Neural progenitor cell (in vitro differentiated cells): Measurements from ENCODE around the gene COTL1. TPM values are rescaled to one million over a fixed set of nuclear protein-coding genes. Genes with fewer than 3 reads are reported as not detected.

Experiments used
- DNase-seq: peaks from one replicate; pipeline ENCODE4 v3.0.0-alpha.2; 2016; ENCODE audit warnings: low spot score
- H2AFZ ChIP-seq: fragments of 200-600 bp; sonication (generic); replicated peaks from 2 replicates; pipeline ENCODE4 v1.6.1; 2016; ENCODE audit warnings: antibody characterized with exemption
- H3F3A ChIP-seq: fragments of 200-600 bp; sonication (generic); 2 replicates; pipeline ENCODE4 v1.6.1; 2016; ENCODE audit warnings: antibody characterized with exemption, low read depth
- H3K27ac ChIP-seq: fragments of 200-600 bp; sonication (generic); 2 replicates; pipeline ENCODE4 v1.5.1; 2016; ENCODE audit warnings: mild to moderate bottlenecking
- H3K27me3 ChIP-seq: fragments of 200-600 bp; sonication (generic); 2 replicates; pipeline ENCODE4 v1.6.1; 2016; ENCODE audit warnings: mild to moderate bottlenecking, moderate library complexity
- H3K36me3 ChIP-seq: fragments of 200-600 bp; sonication (generic); 2 replicates; pipeline ENCODE4 v1.5.1; 2016
- H3K4me1 ChIP-seq: fragments of 200-600 bp; sonication (generic); 2 replicates; pipeline ENCODE4 v1.6.1; 2016; ENCODE audit warnings: mixed run types
- H3K4me2 ChIP-seq: fragments of 200-600 bp; sonication (generic); 2 replicates; pipeline ENCODE4 v1.6.1; 2016
- H3K4me3 ChIP-seq: fragments of 200-600 bp; sonication (generic); 2 replicates; pipeline ENCODE4 v1.5.1; 2016
- H3K79me2 ChIP-seq: fragments of 200-600 bp; sonication (generic); 2 replicates; pipeline ENCODE4 v1.6.1; 2016; ENCODE audit warnings: low read depth
- H3K9ac ChIP-seq: fragments of 200-600 bp; sonication (generic); 2 replicates; pipeline ENCODE4 v1.6.1; 2016
- H3K9me3 ChIP-seq: fragments of 200-600 bp; sonication (generic); 2 replicates; pipeline ENCODE4 v1.5.1; 2016; ENCODE audit warnings: low read depth
- H4K20me1 ChIP-seq: fragments of 200-600 bp; sonication (generic); 2 replicates; pipeline ENCODE4 v1.6.1; 2016; ENCODE audit warnings: low read depth
- H3K27ac Mint-ChIP-seq: 3 replicates; pipeline ENCODE4 v1.8.0; 2021; ENCODE audit warnings: mixed read lengths
- H3K27me3 Mint-ChIP-seq: 2 replicates; pipeline ENCODE4 v1.8.0; 2022; ENCODE audit warnings: low read depth, mild to moderate bottlenecking, inconsistent platforms, moderate library complexity, mixed read lengths; ENCODE audit not compliant: insufficient read depth
- H3K36me3 Mint-ChIP-seq: 3 replicates; pipeline ENCODE4 v1.8.0; 2021; ENCODE audit warnings: mixed read lengths
- H3K4me1 Mint-ChIP-seq: 3 replicates; pipeline ENCODE4 v1.8.0; 2021; ENCODE audit warnings: mixed read lengths
- H3K4me3 Mint-ChIP-seq: 3 replicates; pipeline ENCODE4 v1.8.0; 2021; ENCODE audit warnings: mild to moderate bottlenecking, moderate library complexity, mixed read lengths
- H3K9me3 Mint-ChIP-seq: 3 replicates; pipeline ENCODE4 v1.8.0; 2020; ENCODE audit warnings: mixed read lengths
- CTCF ChIP-seq: fragments of 200-600 bp; sonication (generic); IDR thresholded peaks from 2 replicates; pipeline ENCODE4 v1.5.1; 2017; ENCODE audit warnings: antibody characterized with exemption, mild to moderate bottlenecking
- EZH2 ChIP-seq: fragments of 200-600 bp; sonication (generic); IDR thresholded peaks from 2 replicates; pipeline ENCODE4 v1.6.1; 2017; ENCODE audit warnings: antibody characterized with exemption, mild to moderate bottlenecking, moderate library complexity
- EZH2phosphoT487 ChIP-seq: fragments of 200-600 bp; sonication (generic); IDR thresholded peaks from 2 replicates; pipeline ENCODE4 v1.6.1; 2017; ENCODE audit warnings: antibody characterized with exemption
- total RNA-seq: library from RNA; depleted of rRNA; stranded (reverse); fragments of >200 nt; gene quantifications from 2 replicates; pipeline ENCODE4 v1.2.3, GENCODE V29; 2015; ENCODE audit warnings: low replicate concordance

The COTL1 gene
- total RNA-seq, 1 donor from 2014 or later: 46.9 TPM

- peaks cover 25% of the 10 kb centered on the region for H3K36me3 Mint-ChIP-seq
- Histone ChIP-seq H3K4me1 (peaks cover 12% of the 10 kb centered on the region), H4K20me1 (no peaks in the 10 kb centered on the region), H2AFZ (no peak overlapping the region), H3K4me2 (no peak overlapping the region), H3K36me3 (no peaks in the 10 kb centered on the region), H3K4me3 (no peak overlapping the region), H3F3A (no peaks in the 10 kb centered on the region), H3K79me2 (no peaks in the 10 kb centered on the region), H3K9ac (no peak overlapping the region), H3K27me3 (no peaks in the 10 kb centered on the region), H3K9me3 (no peaks in the 10 kb centered on the region), H3K27ac (no peak overlapping the region)
- H3K27me3 Mint-ChIP-seq: peaks cover 2% of the 10 kb centered on the region
- H3K4me3 Mint-ChIP-seq: no peak overlapping the region
- no peak for DNase-seq
- TF ChIP-seq EZH2 (no peak), CTCF (no peak), EZH2phosphoT487 (no peak)
- H3K27ac Mint-ChIP-seq: no peak overlapping the region
- H3K4me1 Mint-ChIP-seq: peaks cover 13% of the 10 kb centered on the region
- H3K9me3 Mint-ChIP-seq: no peaks in the 10 kb centered on the region
Observed at GRCh38 chr16:84663433-84664101, 45.7 kb upstream of the COTL1 start.

GRCh38 chr16:84662471-84662870, 44.6 kb upstream of the COTL1 start:
- Histone ChIP-seq H3K4me2 (no peak overlapping the region), H3K36me3 (no peaks in the 10 kb centered on the region), H3K9ac (no peak overlapping the region), H3K9me3 (no peaks in the 10 kb centered on the region), H4K20me1 (no peaks in the 10 kb centered on the region), H3F3A (no peaks in the 10 kb centered on the region), H3K27me3 (no peaks in the 10 kb centered on the region), H3K79me2 (no peaks in the 10 kb centered on the region), H3K4me3 (no peak overlapping the region), H3K27ac (no peak overlapping the region), H3K4me1 (peaks cover 5% of the 10 kb centered on the region), H2AFZ (no peak overlapping the region)
- no peak overlapping the region for H3K27ac Mint-ChIP-seq
- H3K9me3 Mint-ChIP-seq: no peaks in the 10 kb centered on the region
- DNase-seq: no peak
- H3K4me3 Mint-ChIP-seq: no peak overlapping the region
- peaks cover 29% of the 10 kb centered on the region for H3K36me3 Mint-ChIP-seq
- peaks cover 12% of the 10 kb centered on the region for H3K4me1 Mint-ChIP-seq
- peaks cover 2% of the 10 kb centered on the region for H3K27me3 Mint-ChIP-seq
- TF ChIP-seq EZH2phosphoT487 (no peak), CTCF (no peak), EZH2 (no peak)

- Mint-ChIP-seq H3K9me3 (no peaks in the 10 kb centered on the region), H3K4me3 (no peak overlapping the region), H3K27me3 (peaks cover 2% of the 10 kb centered on the region), H3K27ac (no peak overlapping the region), H3K4me1 (peaks cover 5% of the 10 kb centered on the region), H3K36me3 (peaks cover 29% of the 10 kb centered on the region)
- H2AFZ ChIP-seq: no peak overlapping the region
- H3K79me2 ChIP-seq: no peaks in the 10 kb centered on the region
- H3K4me3 ChIP-seq: no peak overlapping the region
- H3K9ac ChIP-seq: no peak overlapping the region
- no peaks in the 10 kb centered on the region for H3K27me3 ChIP-seq
- TF ChIP-seq CTCF: no peak
- no peak for TF ChIP-seq EZH2
- no peak for TF ChIP-seq EZH2phosphoT487
- H3K27ac ChIP-seq: no peak overlapping the region
- H3F3A ChIP-seq: no peaks in the 10 kb centered on the region
- no peak overlapping the region for H3K4me2 ChIP-seq
- H3K9me3 ChIP-seq: no peaks in the 10 kb centered on the region
- no peaks in the 10 kb centered on the region for H4K20me1 ChIP-seq
- DNase-seq: no peak
- H3K36me3 ChIP-seq: no peaks in the 10 kb centered on the region
- H3K4me1 ChIP-seq: no peaks in the 10 kb centered on the region
Observed at GRCh38 chr16:84661418-84662060, 43.7 kb upstream of the COTL1 start.
